ENCODE results near the gene EHD1. TPM values are rescaled to one million over a fixed set of nuclear protein-coding genes. Genes with fewer than 3 reads are reported as not detected.

EHD1 gene
- total and polyA plus RNA-seq, 9 of the 15 experiments (the other 6 are each of a cell fraction or from before 2014, with no cell fraction given) = 0.46 to 65.0 (median 16.4) TPM

GRCh38 chr11:64888729-64889511 is 10.5 kb upstream of the EHD1 start (continued):
- TF ChIP-seq ZBTB40 (IDR thresholded peaks at IDR 0.05) (no peak), ZBTB40 (CRISPR knock-in tag; IDR thresholded peaks at IDR 0.05) (no peak), MEF2A (IDR thresholded peaks at IDR 0.05; ENCODE audit: control insufficient read depth, low read depth, low read length) (0 out of 2 replicates have a peak, but pooled peaks have one; percentile 19), HMGN3 (IDR thresholded peaks at IDR 0.05; ENCODE audit: borderline replicate concordance, extremely low read depth, insufficient read length, low read depth, low read length) (peak; percentile 100), ZNF174 (CRISPR knock-in tag; IDR thresholded peaks at IDR 0.05) (no peak), THRB (CRISPR knock-in tag; conservative IDR thresholded peaks at IDR 0.05) (peak; percentile 35), USF1 (CRISPR knock-in tag; IDR thresholded peaks at IDR 0.05) (0 out of 2 replicates have a peak, but pooled peaks have one; percentile 32), BRF1 (IDR thresholded peaks at IDR 0.05; ENCODE audit: borderline replicate concordance, extremely low read depth, insufficient read length) (no peak), MNT (conservative IDR thresholded peaks at IDR 0.05) (peak; percentile 66 to 86), SRSF9 (IDR thresholded peaks at IDR 0.05; ENCODE audit: borderline replicate concordance, low read depth, low read length) (no peak), ZNF224 (CRISPR knock-in tag; IDR thresholded peaks at IDR 0.05) (no peak), ZNF77 (CRISPR knock-in tag; IDR thresholded peaks at IDR 0.05) (no peak)

Data from K562 (cell line).